ENCODE results near the gene FAM72D.
"Not testable (repeated sequence)": the region's sequence is repeated elsewhere in the genome, so short reads cannot be mapped to it uniquely, and the experiment has no call there.

The FAM72D gene

GRCh38 chr1:145082483-145083255 is 13.1 kb upstream of the FAM72D start:
- not testable (repeated sequence) for DNase-seq (ENCODE audit: low read depth)

GRCh38 chr1:145093517-145094149 is 2.1 kb upstream of the FAM72D start:
- DNase-seq (ENCODE audit: low read depth): not testable (repeated sequence)

GRCh38 chr1:145094655-145095211 is 1.0 kb upstream of the FAM72D start:
- not testable (repeated sequence) for DNase-seq (ENCODE audit: low read depth)

GRCh38 chr1:145101725-145102124 is 6.0 kb downstream of the FAM72D start:
- not testable (repeated sequence) for DNase-seq (ENCODE audit: low read depth)

- DNase-seq (ENCODE audit: low read depth): not testable (repeated sequence)
Measured at GRCh38 chr1:145103294-145103693, 7.5 kb downstream of the FAM72D start.

- DNase-seq (ENCODE audit: low read depth): not testable (repeated sequence)
Measured at GRCh38 chr1:145111674-145112073, 15.9 kb downstream of the FAM72D start.

- not testable (repeated sequence) for DNase-seq (ENCODE audit: low read depth)
Measured at GRCh38 chr1:145112703-145113102, 16.9 kb downstream of the FAM72D start.

- not testable (repeated sequence) for DNase-seq (ENCODE audit: low read depth)
Measured at GRCh38 chr1:145114560-145115057, 18.8 kb downstream of the FAM72D start.

GRCh38 chr1:145115587-145116493 is 20.1 kb downstream of the FAM72D start:
- not testable (repeated sequence) for DNase-seq (ENCODE audit: low read depth)

- not testable (repeated sequence) for DNase-seq (ENCODE audit: low read depth)
Measured at GRCh38 chr1:145119842-145120241, 24.1 kb downstream of the FAM72D start.

- DNase-seq (ENCODE audit: low read depth): not testable (repeated sequence)
Measured at GRCh38 chr1:145122344-145123061, 26.7 kb downstream of the FAM72D start.

- not testable (repeated sequence) for DNase-seq (ENCODE audit: low read depth)
Measured at GRCh38 chr1:145123062-145123395, 27.3 kb downstream of the FAM72D start.

- not testable (repeated sequence) for DNase-seq (ENCODE audit: low read depth)
Measured at GRCh38 chr1:145123992-145124641, 28.3 kb downstream of the FAM72D start.

- not testable (repeated sequence) for DNase-seq (ENCODE audit: low read depth)
Measured at GRCh38 chr1:145125112-145125511, 29.3 kb downstream of the FAM72D start.

GRCh38 chr1:145127144-145127543 is 31.4 kb downstream of the FAM72D start:
- DNase-seq (ENCODE audit: low read depth): not testable (repeated sequence)

- not testable (repeated sequence) for DNase-seq (ENCODE audit: low read depth)
Measured at GRCh38 chr1:145128697-145129469, 33.1 kb downstream of the FAM72D start.

GRCh38 chr1:145134476-145134875 is 38.7 kb downstream of the FAM72D start:
- not testable (repeated sequence) for DNase-seq (ENCODE audit: low read depth)

- not testable (repeated sequence) for DNase-seq (ENCODE audit: low read depth)
Measured at GRCh38 chr1:145140549-145140948, 44.8 kb downstream of the FAM72D start.

GRCh38 chr1:145144264-145144913 is 48.6 kb downstream of the FAM72D start:
- DNase-seq (ENCODE audit: low read depth): not testable (repeated sequence)

Data from stimulated activated CD8-positive, alpha-beta memory T cell treated with anti-CD3 and anti-CD28 coated beads, Interleukin-4, amount 100 ng/mL, for 24 hours (primary cell).